BLaER1 (cell line): Measurements from ENCODE around the gene ZFAND3.

Source experiments
- H3K27ac ChIP-seq: shearing (Covaris generic); formaldehyde crosslinking; 2 replicates; pipeline ENCODE4 v1.8.1; 2022
- H3K27me3 ChIP-seq: shearing (Covaris generic); formaldehyde crosslinking; 2 replicates; pipeline ENCODE4 v1.8.1; 2022
- H3K36me3 ChIP-seq: shearing (Covaris generic); formaldehyde crosslinking; 2 replicates; pipeline ENCODE4 v1.8.1; 2022
- H3K4me1 ChIP-seq: shearing (Covaris generic); formaldehyde crosslinking; 2 replicates; pipeline ENCODE4 v1.8.1; 2022
- H3K4me2 ChIP-seq: shearing (Covaris generic); formaldehyde crosslinking; 2 replicates; pipeline ENCODE4 v1.8.1; 2022
- H3K4me3 ChIP-seq: shearing (Covaris generic); formaldehyde crosslinking; 2 replicates; pipeline ENCODE4 v1.8.1; 2022
- H3K9ac ChIP-seq: shearing (Covaris generic); formaldehyde crosslinking; 2 replicates; pipeline ENCODE4 v1.8.1; 2022
- H3K9me3 ChIP-seq: shearing (Covaris generic); formaldehyde crosslinking; 2 replicates; pipeline ENCODE4 v1.8.1; 2022
- H4K20me1 ChIP-seq: shearing (Covaris generic); formaldehyde crosslinking; 2 replicates; pipeline ENCODE4 v1.8.1; 2022
- Cebpa-rat ChIP-seq: shearing (Covaris generic); IDR thresholded peaks from 2 replicates; pipeline ENCODE4 v1.8.1; 2022

The ZFAND3 gene

GRCh38 chr6:37919417-37920157 lies 100.1 kb downstream of the ZFAND3 start:
- Histone ChIP-seq H3K4me2 (no peak overlapping the region), H3K27ac (no peak overlapping the region), H3K4me3 (no peak overlapping the region), H4K20me1 (peaks cover 100% of the 10 kb centered on the region), H3K9ac (no peak overlapping the region), H3K36me3 (peaks cover 19% of the 10 kb centered on the region), H3K27me3 (no peaks in the 10 kb centered on the region), H3K4me1 (peaks cover 6% of the 10 kb centered on the region; the same call in 1 of the 2 replicates), H3K9me3 (no peaks in the 10 kb centered on the region)
- TF ChIP-seq Cebpa-rat: no peak

- Histone ChIP-seq H3K27me3 (no peaks in the 10 kb centered on the region), H3K9me3 (no peaks in the 10 kb centered on the region), H3K36me3 (peaks cover 10% of the 10 kb centered on the region), H3K4me2 (no peak overlapping the region), H4K20me1 (peaks cover 100% of the 10 kb centered on the region), H3K27ac (no peak overlapping the region), H3K4me1 (peaks cover 6% of the 10 kb centered on the region; the same call in 1 of the 2 replicates), H3K9ac (no peak overlapping the region), H3K4me3 (no peak overlapping the region)
- no peak for TF ChIP-seq Cebpa-rat
Observed at GRCh38 chr6:37920667-37921066, 101.1 kb downstream of the ZFAND3 start.

GRCh38 chr6:37922563-37922962 lies 103.0 kb downstream of the ZFAND3 start:
- Histone ChIP-seq H3K36me3 (no peaks in the 10 kb centered on the region; the same call in 1 of the 2 replicates), H3K27ac (no peak overlapping the region), H3K27me3 (no peaks in the 10 kb centered on the region), H3K4me3 (no peak overlapping the region), H3K9me3 (no peaks in the 10 kb centered on the region), H4K20me1 (peaks cover 100% of the 10 kb centered on the region), H3K9ac (no peak overlapping the region), H3K4me2 (no peak overlapping the region), H3K4me1 (peaks cover 6% of the 10 kb centered on the region; the same call in 1 of the 2 replicates)
- no peak for TF ChIP-seq Cebpa-rat

- Histone ChIP-seq H3K9me3 (no peaks in the 10 kb centered on the region), H3K4me2 (no peak overlapping the region), H4K20me1 (peaks cover 100% of the 10 kb centered on the region)
Observed at GRCh38 chr6:37923514-37923913, 104.0 kb downstream of the ZFAND3 start.

GRCh38 chr6:37926661-37927060 lies 107.1 kb downstream of the ZFAND3 start:
- Histone ChIP-seq H3K4me3 (no peak overlapping the region), H3K27me3 (no peaks in the 10 kb centered on the region), H3K9ac (no peak overlapping the region), H3K27ac (no peak overlapping the region), H4K20me1 (peaks cover 100% of the 10 kb centered on the region), H3K4me1 (no peaks in the 10 kb centered on the region), H3K9me3 (no peaks in the 10 kb centered on the region), H3K36me3 (peaks cover 4% of the 10 kb centered on the region), H3K4me2 (no peak overlapping the region)
- TF ChIP-seq Cebpa-rat: no peak

More at GRCh38 chr6:37923514-37923913, 104.0 kb downstream of the ZFAND3 start:
- H3K36me3 ChIP-seq: no peaks in the 10 kb centered on the region; the same call in 1 of the 2 replicates
- no peak overlapping the region for H3K4me3 ChIP-seq
- H3K4me1 ChIP-seq: peaks cover 6% of the 10 kb centered on the region; the same call in 1 of the 2 replicates
- H3K27me3 ChIP-seq: no peaks in the 10 kb centered on the region
- no peak for TF ChIP-seq Cebpa-rat
- H3K27ac ChIP-seq: no peak overlapping the region
- H3K9ac ChIP-seq: no peak overlapping the region

GRCh38 chr6:37928217-37928616 lies 108.7 kb downstream of the ZFAND3 start:
- Histone ChIP-seq H3K9ac (no peak overlapping the region), H3K4me3 (no peak overlapping the region), H3K27ac (no peak overlapping the region), H4K20me1 (peaks cover 100% of the 10 kb centered on the region), H3K4me2 (no peak overlapping the region), H3K27me3 (no peaks in the 10 kb centered on the region), H3K4me1 (no peaks in the 10 kb centered on the region), H3K9me3 (no peaks in the 10 kb centered on the region), H3K36me3 (peaks cover 9% of the 10 kb centered on the region)
- TF ChIP-seq Cebpa-rat: no peak

- peaks cover 92% of the 10 kb centered on the region for H4K20me1 ChIP-seq
- no peak for TF ChIP-seq Cebpa-rat
- no peak overlapping the region for H3K4me3 ChIP-seq
- no peaks in the 10 kb centered on the region for H3K4me1 ChIP-seq
- H3K27me3 ChIP-seq: no peaks in the 10 kb centered on the region
- no peaks in the 10 kb centered on the region for H3K9me3 ChIP-seq
- H3K36me3 ChIP-seq: peaks cover 9% of the 10 kb centered on the region
- H3K27ac ChIP-seq: no peak overlapping the region
- no peak overlapping the region for H3K9ac ChIP-seq
- no peak overlapping the region for H3K4me2 ChIP-seq
Observed at GRCh38 chr6:37930288-37930971, 110.9 kb downstream of the ZFAND3 start.

- TF ChIP-seq Cebpa-rat: no peak
Observed at GRCh38 chr6:37931066-37931465, 111.5 kb downstream of the ZFAND3 start.

GRCh38 chr6:37934276-37934675 lies 114.7 kb downstream of the ZFAND3 start:
- H3K36me3 ChIP-seq: peaks cover 21% of the 10 kb centered on the region
- peaks cover 89% of the 10 kb centered on the region for H4K20me1 ChIP-seq
- no peak overlapping the region for H3K4me2 ChIP-seq
- H3K9ac ChIP-seq: no peak overlapping the region
- H3K27ac ChIP-seq: no peak overlapping the region
- H3K4me1 ChIP-seq: peaks cover 14% of the 10 kb centered on the region
- H3K9me3 ChIP-seq: no peaks in the 10 kb centered on the region
- no peak overlapping the region for H3K4me3 ChIP-seq
- no peak for TF ChIP-seq Cebpa-rat
- H3K27me3 ChIP-seq: no peaks in the 10 kb centered on the region

More at GRCh38 chr6:37931066-37931465, 111.5 kb downstream of the ZFAND3 start:
- Histone ChIP-seq H3K9ac (no peak overlapping the region), H3K9me3 (no peaks in the 10 kb centered on the region), H3K4me2 (no peak overlapping the region), H4K20me1 (peaks cover 92% of the 10 kb centered on the region), H3K4me3 (no peak overlapping the region), H3K36me3 (peaks cover 9% of the 10 kb centered on the region), H3K27me3 (no peaks in the 10 kb centered on the region), H3K27ac (no peak overlapping the region), H3K4me1 (peaks cover 1% of the 10 kb centered on the region; the same call in 1 of the 2 replicates)

- H3K27me3 ChIP-seq: no peaks in the 10 kb centered on the region
- peaks cover 23% of the 10 kb centered on the region for H3K36me3 ChIP-seq
- H3K9ac ChIP-seq: no peak overlapping the region
- peaks cover 89% of the 10 kb centered on the region for H4K20me1 ChIP-seq
- no peaks in the 10 kb centered on the region for H3K9me3 ChIP-seq
- H3K4me1 ChIP-seq: peaks cover 14% of the 10 kb centered on the region
- H3K4me3 ChIP-seq: no peak overlapping the region
- H3K4me2 ChIP-seq: no peak overlapping the region
- no peak for TF ChIP-seq Cebpa-rat
- no peak overlapping the region for H3K27ac ChIP-seq
Observed at GRCh38 chr6:37936150-37936549, 116.6 kb downstream of the ZFAND3 start.
